ENCODE results near the gene DCHS1.

- TF ChIP-seq POLR2A (IDR thresholded peaks at IDR 0.05) (no peak), CTCF (IDR thresholded peaks at IDR 0.05 in 8 of 11, conservative IDR thresholded peaks at IDR 0.05 in 3 of 11) (no peak)
Measured at GRCh38 chr11:6631361-6631890, 24.2 kb downstream of the DCHS1 start.

All from spleen (tissue), 7 donors.